HG03280 (cell line): Measurements from ENCODE around the gene NRIP3.
"Not testable (repeated sequence)": the region's sequence is repeated elsewhere in the genome, so short reads cannot be mapped to it uniquely, and the experiment has no call there.

Experiments
- ATAC-seq: cut with Tn5 transposase; IDR thresholded peaks from one replicate; pipeline ENCODE4 v1.9.1; 2021; ENCODE audit warnings: mild to moderate bottlenecking, moderate library complexity; ENCODE audit not compliant: unreplicated experiment

NRIP3 gene

DNA sequence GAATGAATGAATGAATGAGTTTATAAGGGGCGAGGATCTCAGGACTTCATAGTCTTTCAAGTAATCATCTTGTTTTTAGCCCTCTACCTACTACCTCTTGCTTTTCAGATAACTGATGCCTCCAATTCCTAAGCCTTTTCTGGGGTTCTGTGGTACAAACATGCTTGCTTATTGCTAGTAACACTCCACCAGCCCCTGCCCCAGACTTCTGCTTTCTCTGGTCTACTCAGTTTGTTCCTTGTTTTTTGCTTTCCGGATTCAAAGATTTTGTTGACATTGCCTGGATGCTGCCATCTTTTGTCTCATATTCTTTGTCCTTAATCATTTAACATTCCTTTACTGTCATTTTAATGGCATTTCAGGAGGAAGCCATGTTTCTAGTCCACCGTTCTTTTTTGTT is 30.7 kb downstream of the NRIP3 start:
- ATAC-seq: no peak

DNA sequence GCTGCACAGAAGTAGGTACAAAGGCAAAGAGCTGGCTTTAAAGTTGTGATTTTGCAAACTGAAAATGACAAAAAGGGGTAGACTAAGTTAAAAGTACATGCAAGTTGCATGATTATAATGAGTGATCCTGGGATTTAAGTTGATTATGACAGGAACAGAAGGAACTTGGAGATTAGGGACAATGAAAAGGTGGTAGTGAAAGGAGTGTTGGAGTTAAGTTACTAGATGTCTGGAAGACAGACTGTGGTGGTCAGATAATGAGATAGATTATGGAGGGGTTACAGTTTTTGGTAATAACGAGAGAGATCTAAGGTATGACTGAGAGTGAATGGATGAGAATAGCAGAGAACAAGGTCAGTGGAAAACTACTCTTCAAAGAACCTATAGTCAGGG is 31.9 kb downstream of the NRIP3 start:
- ATAC-seq: no peak

DNA sequence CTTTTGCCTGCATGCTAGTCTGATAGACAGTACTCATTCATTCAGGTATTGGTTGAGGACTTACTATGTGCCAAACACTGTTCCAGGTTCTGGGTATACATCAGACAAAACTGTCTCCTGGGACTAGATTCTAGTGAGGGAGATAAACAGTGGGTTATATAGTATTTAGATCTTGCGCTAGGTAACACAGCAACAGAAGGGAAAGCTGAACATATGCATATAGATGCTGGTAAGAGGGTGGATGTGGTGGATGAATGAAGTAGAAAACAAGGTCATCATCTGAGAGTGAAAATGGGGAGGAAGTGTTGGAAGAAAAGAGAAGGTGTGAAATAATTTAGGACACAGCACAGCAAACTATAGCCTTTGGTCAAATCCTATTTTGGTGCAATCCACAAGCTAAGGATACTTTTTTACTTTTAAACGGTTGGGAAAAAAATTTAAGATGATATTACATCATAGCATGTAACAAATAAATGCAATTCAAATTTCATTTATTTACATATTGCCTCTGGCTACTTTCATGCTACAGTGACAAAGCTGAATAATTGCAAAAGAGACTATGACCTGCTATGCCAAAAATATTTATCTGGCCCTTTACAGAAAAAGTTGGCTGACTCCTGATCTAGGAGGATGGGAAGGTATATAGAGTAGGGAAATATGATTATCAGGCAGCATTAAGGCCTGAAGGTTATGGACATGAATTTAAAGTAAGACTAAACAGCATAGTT is 32.4 kb downstream of the NRIP3 start:
- no peak for ATAC-seq

DNA sequence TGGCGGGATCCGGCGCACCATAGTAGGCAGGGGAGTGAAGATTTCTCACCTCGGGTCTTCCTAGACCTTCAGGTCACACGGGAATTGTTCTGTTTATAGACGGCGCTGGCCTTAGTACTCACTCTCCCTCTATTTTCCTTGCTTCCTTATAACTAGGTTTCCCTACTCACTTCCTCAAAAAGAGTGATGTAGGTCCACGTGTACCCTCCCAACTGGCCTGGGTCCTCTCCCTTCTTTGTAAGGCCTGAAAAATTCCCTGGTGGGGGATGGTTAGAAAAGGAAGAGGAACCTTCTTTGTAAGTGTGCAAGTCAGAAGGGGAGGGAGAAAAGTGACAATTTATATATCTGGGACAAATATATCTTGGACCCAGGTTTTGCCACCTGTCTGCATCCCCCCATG is 36.6 kb downstream of the NRIP3 start:
- ATAC-seq: no peak

DNA sequence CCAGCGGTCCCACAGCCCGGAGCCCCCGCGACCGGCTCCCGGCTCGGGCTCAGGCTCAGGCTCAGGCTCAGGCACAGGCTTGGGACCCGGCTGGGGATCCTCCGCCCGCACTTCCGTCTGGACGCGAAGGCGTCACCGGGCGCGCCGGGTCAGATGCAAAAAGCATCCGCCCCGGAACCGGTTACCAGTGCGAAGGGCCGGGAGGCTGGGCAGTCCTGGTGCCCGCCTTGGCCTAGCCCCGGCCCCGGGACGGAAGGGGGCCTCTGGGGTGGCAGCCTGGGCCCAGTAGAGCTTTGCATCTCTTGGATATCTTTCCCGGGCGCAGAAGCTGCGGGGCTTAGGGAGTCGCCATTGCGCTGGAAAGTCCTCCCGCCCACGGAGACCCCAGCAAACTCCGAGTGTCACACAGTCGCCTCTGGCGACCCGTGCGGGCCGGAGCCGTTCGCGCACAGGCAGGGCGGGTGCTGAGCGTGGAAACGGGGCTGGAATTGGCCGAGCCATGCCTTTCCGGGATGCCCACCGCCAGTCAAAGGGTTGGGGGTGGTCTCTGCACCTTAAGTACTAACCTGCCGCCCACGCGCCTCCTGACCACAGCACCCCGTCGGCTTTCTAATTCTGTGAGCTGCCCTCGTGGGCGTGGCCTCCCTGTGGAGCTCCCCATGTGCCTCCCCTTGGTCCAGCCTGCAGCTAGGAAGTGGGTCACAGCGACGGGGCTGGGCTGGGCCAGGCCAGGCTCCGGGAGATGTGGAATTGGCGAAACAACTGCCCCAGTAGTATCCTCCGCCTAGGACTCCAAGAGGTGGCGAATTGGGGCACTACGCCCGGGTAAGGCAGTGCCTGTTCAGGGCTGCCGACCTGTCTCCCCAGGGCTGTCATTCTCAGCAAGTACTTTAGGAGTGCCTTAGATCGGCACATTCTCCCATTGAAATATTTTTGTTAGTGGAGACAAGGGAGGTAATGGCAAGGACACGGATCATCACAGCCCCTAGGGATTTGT is 39.2 kb downstream of the NRIP3 start, which contains the start of gene TMEM9B:
Gene TMEM9B (minus strand): TSS at position 119 of the 997 bp plus-strand sequence. CDS start 129 bp downstream, outside the sequence.
- ATAC-seq: peak; percentile 83

DNA sequence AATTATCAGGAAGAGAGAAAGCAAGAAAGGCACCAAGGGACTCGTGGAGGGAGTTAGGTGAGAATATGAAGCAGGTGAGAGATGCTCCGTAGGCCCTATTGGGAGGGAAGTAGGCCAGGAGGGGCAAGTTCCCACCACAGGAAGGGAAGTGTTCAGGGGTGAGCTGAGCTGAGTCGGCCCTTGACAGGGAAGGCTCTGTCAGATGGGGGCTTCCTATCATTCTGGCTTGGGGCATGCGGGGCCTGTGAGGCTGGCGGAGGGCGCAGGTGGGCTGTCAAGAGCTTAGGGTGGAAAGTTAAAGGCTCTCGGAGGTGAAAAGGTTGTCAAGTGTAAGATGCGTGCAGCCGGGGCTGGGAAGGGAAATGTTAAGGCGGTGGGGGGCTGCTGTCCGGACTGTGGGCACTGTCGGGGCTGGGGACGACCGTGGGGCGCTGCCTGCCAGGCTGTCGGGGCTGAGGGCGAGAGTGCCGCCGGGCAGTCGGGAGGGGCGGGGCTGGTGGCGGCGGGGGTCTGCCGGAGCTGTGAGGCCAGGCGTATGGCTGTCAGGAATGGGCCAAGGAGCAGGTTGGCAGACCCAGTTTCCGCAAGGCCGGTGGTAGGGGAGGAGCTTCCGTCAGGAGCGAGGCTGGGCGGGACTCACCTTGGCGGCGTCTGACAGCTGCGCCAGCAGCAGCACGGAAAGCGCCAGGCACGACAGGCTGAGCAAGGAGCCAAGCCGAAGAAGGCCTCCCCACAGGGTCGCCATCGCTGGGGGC is 40.1 kb downstream of the NRIP3 start:
- ATAC-seq: peak; percentile 64

DNA sequence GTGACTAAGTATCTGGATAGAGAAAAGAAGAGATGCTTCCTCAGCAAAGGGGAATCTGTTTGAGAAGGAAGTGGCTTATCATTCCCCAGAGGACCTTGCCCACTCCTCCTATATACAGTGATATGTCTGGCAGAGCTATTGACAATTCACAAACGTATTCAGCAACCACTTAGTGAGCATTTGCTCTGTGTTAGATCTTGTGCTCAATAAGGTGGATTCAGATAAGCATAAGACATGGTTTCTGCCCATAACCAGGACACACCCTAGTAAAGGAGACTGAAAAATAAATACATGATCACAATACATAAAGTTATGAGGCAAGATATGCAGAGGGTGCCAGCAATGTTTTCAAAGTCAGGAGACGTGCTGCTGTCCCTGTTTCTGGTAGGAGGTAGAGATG is 41.0 kb downstream of the NRIP3 start:
- ATAC-seq: no peak

DNA sequence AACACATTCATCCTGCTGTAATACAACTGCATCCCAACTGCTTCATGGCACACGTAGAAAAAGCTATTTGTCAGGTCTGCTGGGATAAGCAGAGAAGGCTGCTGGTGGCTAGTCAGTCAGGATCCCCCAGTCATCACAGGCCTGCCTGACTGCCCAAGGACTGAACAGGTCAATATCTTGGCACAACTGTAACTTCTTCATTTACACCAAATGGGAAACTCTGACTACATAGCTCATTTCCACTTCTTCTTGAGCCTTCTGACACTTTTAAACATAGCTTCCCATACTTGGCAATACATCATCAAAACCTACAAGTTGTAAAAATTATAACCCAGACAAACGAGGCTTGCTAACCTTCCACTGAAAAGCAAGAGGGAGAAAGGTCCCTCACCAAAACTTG is 42.4 kb downstream of the NRIP3 start:
- ATAC-seq: no peak

DNA sequence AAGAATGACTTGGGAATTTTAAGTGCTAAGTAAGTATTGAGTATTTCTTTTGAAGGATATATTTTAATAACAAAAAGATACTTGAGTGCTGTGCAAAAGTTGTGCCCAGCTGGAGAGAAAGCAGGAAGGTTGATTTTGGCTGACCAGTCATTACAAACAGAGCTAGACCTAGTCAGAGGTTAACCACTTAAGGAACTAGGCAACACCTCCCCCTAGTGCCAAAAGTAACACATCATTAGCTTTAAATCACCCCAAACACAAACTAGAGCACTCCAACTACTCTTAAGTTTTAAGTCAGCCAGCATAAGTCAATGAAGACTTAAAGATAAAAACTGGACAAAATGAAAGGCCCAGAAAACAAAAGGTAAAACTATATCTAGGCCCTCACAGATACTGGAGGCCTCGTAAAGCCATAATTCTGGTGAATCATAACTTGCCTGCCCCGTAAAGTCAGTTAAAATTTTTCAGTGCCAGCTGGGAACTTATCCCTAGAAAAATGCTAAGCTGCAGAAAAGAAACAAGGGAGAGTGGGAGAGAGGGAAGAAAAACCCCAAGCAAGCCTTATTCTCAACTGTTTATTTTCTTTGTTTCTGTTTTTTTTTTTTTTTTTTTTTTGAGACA is 44.1 kb downstream of the NRIP3 start:
- peak; percentile 42 for ATAC-seq

DNA sequence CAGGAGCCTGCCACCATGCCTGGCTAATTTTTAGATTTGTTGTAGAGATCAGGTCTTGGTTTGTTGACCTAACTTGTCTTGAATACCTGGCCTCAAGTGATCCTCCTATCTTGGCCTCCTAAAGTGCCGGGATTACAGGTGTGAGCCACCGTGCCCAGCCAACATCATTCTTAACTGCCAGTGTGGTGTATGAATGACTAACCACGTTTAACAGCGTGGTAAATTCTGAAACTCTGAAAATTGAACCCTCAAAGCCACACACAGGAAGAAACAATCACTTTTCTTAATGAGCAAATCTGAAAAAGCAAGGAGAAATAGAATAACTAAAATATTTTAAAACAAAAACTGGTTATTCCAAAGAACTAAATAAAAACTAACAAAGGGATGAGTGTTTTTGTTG is 46.9 kb downstream of the NRIP3 start:
- ATAC-seq: no peak

DNA sequence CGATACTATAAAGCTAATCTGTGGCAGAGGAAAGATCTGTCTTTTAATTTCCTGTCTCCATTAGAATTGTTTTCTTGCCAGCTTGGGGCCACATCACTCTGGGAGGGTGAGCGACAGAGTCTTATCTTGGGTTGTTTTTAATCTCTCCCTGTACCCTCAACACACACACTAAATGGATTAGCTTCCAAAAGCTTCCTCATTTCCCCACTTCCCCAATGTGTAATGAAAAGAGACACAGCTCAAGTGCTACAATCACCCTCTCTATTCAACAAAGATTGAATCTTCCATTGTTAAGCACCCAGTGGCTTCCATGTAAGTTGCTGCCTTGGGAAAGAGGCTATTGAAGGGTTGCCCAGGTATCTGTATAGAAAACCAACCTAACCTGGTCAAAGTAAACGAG is 54.9 kb downstream of the NRIP3 start:
- ATAC-seq: no peak

DNA sequence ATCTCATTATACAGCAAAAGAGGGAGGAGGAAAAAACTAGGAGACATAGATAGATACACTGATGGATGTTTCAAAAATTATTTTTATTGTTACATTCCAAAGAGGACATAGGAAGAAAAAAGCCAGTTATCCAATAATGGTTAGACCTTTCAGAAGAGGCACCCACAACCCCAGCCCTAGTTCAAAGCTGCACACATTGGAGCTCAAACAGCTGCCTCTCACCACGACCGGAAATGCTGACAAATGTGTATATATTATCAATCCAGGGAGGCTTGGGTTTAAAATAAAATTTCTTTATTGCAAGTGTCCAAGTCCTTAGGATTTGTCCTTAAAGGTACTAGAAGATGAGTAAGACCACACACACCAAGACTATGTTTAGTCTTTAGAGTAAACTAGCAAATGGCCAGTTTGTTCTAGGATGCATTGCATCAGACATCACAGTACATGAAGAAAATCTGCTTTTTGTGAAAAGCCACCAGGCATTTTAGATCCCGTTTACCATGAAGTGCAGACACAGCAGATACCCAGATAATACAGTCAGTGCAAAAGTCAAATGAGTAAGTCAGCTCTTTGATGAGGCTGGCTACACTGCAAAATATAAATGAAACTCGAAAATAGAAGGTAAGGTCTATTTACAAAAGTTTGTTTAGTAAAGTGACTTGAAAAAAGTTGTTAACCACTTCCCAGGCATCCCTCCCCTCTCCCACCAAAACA is 56.4 kb downstream of the NRIP3 start:
- no peak for ATAC-seq

DNA sequence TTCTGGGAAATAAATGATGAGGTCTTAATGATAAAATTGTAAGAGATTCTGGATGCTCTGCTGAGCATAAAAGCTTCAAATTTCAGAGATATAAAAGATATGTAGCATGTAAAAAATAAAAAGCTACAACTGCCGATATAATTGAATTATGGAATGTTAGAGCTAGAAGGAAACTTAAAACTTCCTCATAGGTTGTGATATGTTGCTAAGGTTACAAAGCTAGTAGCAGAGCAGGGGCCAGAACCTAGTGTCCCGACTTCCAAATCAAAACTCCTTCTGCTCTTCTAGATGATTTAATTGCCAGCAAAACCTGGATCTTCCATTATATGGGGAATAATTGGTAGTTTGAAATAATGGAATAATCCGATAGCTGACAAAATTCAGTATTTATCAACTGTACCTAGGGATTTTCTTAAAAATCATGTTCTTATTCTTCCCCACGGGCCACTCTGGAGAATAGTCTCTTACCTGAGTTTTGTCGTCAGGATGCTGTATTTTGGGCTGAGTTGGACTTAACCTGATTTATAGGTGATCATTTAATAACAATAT is 61.2 kb downstream of the NRIP3 start, which contains the start of gene ASCL3:
Gene ASCL3 (minus strand): TSS at position 499 of the 549 bp plus-strand sequence. CDS start 4,855 bp downstream, outside the sequence.
- no peak for ATAC-seq

DNA sequence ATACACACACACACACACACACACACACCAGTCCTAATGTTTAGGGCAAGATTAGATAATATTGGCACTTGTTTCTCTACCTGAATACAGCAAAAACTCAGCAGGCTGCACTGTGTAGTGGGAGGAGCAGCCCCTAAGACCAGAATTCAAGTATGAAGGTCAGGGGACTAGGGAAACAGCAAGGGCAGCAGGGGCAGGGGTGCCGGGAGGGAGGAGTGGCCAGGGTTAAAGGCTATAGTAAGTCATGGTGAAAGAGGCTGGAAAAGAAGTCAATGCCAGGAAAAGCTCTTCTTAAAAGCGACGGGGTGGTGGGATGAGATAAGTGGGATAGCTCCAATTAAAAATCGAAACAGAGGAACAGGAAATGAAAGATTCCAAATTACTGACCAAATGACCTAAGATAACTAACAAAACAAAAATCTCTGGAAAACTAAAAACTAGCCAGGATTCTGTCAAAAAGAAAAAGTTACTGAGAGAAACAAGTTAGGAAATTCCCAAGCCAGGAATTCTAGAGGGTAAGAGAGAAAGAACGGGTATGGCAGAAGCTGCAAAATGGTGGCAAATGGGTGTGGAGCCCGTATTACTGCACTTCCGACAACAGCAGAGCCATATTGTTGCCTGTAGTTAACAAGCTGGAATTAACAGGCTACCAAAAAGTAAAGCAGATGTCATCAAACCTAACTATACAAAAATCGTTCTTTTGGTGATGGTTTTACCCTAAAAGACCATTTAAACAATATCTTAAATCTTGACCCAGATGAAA is 62.3 kb downstream of the NRIP3 start:
- ATAC-seq: no peak

DNA sequence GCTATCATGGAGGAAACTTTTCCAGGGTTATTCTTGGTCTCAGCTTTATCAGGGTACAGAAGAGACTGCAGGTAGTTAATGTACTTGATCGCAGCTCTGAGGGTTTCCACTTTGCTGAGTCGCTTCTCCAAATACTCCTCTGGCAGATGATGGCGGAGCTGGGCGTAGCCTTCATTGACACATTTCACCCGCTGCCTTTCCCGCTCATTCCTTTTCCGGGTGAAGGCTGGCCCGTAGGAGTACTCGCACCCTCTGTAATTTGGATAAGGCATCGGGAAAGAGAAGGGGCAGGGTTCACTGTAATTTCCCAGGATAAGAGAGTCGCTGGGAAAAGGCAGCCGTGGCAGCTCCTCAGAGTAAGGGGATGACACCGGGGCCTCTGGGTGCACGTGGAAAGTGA is 66.1 kb downstream of the NRIP3 start:
- no peak for ATAC-seq

DNA sequence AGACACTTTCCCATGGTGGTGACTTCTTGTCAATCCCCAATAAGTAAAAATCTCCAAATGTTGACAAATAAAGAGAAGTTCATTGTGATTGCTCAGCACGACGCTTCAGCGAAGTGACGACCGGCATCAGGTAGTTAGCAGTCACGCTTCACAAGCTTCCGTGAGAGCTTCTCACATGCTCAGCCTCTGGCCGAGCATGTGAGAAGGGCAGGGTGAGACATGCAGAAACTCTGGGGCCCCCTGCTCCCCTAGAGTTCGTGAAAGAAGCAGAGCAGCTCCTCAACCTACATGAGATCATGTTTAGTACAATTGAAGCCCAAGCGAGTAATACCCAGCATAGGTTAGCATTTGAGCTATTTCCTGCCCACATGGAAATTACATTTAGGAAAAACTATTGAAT is 66.6 kb downstream of the NRIP3 start:
- ATAC-seq: no peak

DNA sequence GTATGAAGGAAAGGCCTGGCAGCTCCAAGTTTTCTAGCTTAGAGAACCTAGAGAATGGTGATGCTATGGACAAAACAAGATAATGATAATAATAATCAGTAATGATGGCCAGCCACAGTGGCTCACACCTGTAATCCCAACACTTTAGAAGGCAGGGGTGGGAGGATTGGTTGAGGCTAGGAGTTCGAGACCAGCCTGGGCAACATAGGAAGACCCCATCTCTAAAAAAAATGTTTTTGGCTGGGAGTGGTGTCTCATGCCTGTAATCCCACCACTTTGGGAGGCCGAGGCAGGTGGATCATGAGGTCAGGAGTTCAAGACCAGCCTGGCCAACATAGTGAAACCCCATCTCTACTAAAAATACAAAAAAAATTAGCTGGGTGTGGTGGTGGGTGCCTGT is 68.0 kb downstream of the NRIP3 start:
- ATAC-seq: not testable (repeated sequence)

DNA sequence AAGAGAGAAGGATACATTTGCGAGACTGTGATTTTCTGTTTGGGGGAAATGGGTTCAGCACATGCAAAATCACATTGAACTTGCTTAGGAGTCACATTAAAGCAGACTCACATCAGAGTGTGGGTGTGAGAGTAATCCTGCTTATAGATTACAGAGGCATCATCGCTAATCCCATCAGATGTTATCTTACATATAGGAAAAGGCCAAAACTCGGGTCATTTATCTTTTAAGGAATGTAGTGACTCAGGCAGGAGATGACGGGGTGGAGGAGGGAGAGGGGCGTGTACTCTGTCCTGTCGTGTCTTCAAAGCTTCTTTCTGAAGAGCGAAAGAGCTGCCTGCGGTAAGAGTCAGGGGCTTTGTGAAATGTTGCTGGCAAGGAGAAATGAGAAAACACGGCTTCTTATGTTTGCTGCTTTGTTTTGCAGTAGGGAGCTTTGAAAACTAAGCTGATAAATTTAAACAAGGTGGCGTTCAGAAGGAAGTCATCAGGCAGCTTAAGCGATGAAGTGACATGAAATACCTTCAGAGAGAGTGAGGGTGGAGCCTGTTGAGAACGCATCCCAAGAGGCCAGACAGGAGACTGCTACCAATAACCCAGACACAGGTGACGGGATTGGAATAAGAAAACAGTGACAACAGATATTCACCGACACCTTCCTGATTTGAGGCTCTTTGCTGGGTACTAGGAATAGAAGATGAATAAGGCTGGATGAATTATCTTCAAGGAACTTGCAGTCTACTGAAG is 68.9 kb downstream of the NRIP3 start:
- ATAC-seq: no peak
